Natural killer cell (primary cell): Measurements from ENCODE around the gene SRM. TPM values are rescaled to one million over a fixed set of nuclear protein-coding genes. Genes with fewer than 3 reads are reported as not detected.

ENCODE experiments used
- ATAC-seq, 3 donors: fragments of 150-1000 bp in 2 of 3; fragments of 200-7000 bp in 1 of 3; cut with Tn5 transposase; 1 replicate in 1 of 3; 2 replicates in 2 of 3; pipeline ENCODE4 v1.10.0; 2021; ENCODE audit warnings: mild to moderate bottlenecking in 2 of 3, moderate library complexity in 2 of 3
- DNase-seq, 2 donors: peaks; one replicate each; pipeline versions ENCODE4 v3.0.0 to v3.0.0-alpha.2; 2013 to 2021; ENCODE audit warnings: mixed read lengths in 1 of 2
- H3K27ac ChIP-seq: one replicate; pipeline ENCODE4 v1.5.1; 2013; ENCODE audit warnings: mild to moderate bottlenecking, low read length
- H3K27me3 ChIP-seq: one replicate; pipeline ENCODE4 v1.6.1; 2013; ENCODE audit warnings: low read length; ENCODE audit not compliant: control insufficient read depth, insufficient read depth
- H3K36me3 ChIP-seq: one replicate; pipeline ENCODE4 v1.6.1; 2013; ENCODE audit warnings: low read length; ENCODE audit not compliant: control insufficient read depth, insufficient read depth
- H3K4me1 ChIP-seq: one replicate; pipeline ENCODE4 v1.6.1; 2013; ENCODE audit warnings: low read length; ENCODE audit not compliant: control insufficient read depth, insufficient read depth
- H3K4me3 ChIP-seq: one replicate; pipeline ENCODE4 v1.5.1; 2013; ENCODE audit warnings: low read length
- H3K9me3 ChIP-seq: one replicate; pipeline ENCODE4 v1.6.1; 2013; ENCODE audit warnings: low read length; ENCODE audit not compliant: control insufficient read depth, insufficient read depth
- H3K27ac Mint-ChIP-seq, 2 donors: one replicate each; pipeline ENCODE4 v1.8.0; 2022; ENCODE audit warnings: mild to moderate bottlenecking in 2 of 2, mixed read lengths in 2 of 2, moderate library complexity in 1 of 2
- H3K27me3 Mint-ChIP-seq, 2 donors: one replicate each; pipeline ENCODE4 v1.8.0; 2022; ENCODE audit warnings: low read depth in 2 of 2, mixed read lengths in 2 of 2
- H3K36me3 Mint-ChIP-seq: one replicate; pipeline ENCODE4 v1.8.0; 2022; ENCODE audit warnings: mixed read lengths
- H3K4me1 Mint-ChIP-seq, 2 donors: one replicate each; pipeline ENCODE4 v1.8.0; 2022; ENCODE audit warnings: mixed read lengths in 2 of 2
- H3K4me3 Mint-ChIP-seq: one replicate; pipeline ENCODE4 v1.8.0; 2022; ENCODE audit warnings: mild to moderate bottlenecking, moderate library complexity, mixed read lengths
- H3K9me3 Mint-ChIP-seq, 2 donors: one replicate each; pipeline ENCODE4 v1.8.0; 2022; ENCODE audit warnings: mixed read lengths in 2 of 2
- WGBS: methylation state at CpG from one replicate; pipeline ENCODE4 v1.1.7; 2013; ENCODE audit warnings: missing lambda C conversion rate; ENCODE audit not compliant: insufficient coverage; 5-methylcytosine and 5-hydroxymethylcytosine counted together
- intact Hi-C: fragments of 100-400 bp; cut with micrococcal nuclease; formaldehyde crosslinking; loops from one replicate; pipeline ENCODE4 v1.14.2; 2022
- total RNA-seq, 4 donors: library from RNA; stranded (reverse); fragments of 120-200 nt in 1 of 4; gene quantifications; one replicate each; pipeline versions ENCODE4 v1.2.3 to v1.2.4, GENCODE V29; 2013 to 2022
- TF ChIP-seq, protein P1 (sequence below): fragments of 200-600 bp; IDR thresholded peaks from one replicate; pipeline ENCODE4 v1.8.0; 2022; ENCODE audit warnings: antibody characterized with exemption

SRM gene
- total RNA-seq, 3 donors from 2014 or later (not counting 1 experiment from before 2014, with no cell fraction given): 23.9 to 30.9 (median 29.2) TPM

DNA sequence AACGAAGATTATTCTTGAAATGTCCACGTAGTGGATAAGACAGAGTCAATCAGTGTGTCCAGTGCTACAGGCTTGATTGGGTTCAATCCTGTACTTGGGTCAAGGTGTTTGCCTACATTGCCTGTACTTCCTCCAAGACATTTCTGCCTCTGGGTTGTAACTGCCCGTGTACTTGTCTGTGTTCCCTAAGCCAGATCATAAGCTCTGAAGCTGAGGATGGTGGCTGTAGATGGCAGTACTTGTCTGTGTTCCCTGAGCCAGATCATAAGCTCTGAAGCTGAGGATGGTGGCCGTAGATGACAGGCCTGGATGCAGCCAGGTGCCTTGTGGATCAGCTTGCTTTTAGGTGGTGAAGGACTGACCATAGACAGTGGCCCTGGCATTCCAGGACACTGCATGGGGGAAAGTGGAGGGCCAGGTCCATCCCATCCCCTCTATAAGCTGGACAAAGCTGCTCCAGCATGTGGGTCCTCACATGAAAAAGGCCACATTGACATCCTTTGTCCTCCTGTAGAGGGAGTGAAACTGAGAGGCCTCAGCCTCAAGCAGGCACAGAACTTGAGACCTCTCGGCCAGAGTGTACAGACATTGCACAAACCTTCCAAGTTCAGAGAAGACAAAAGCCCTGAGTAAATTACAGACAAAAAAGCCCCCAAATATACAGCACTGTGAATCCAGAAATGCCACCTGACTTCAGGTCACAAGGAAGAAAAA, 2.0 kb upstream of the SRM start:
- intact Hi-C loops: loop anchor here (2.0 kb wide), 1 partner anchor 25 kb away; no protein-coding TSS in a partner anchor
- peak overlapping the region; percentile 28 for H3K27ac ChIP-seq

DNA sequence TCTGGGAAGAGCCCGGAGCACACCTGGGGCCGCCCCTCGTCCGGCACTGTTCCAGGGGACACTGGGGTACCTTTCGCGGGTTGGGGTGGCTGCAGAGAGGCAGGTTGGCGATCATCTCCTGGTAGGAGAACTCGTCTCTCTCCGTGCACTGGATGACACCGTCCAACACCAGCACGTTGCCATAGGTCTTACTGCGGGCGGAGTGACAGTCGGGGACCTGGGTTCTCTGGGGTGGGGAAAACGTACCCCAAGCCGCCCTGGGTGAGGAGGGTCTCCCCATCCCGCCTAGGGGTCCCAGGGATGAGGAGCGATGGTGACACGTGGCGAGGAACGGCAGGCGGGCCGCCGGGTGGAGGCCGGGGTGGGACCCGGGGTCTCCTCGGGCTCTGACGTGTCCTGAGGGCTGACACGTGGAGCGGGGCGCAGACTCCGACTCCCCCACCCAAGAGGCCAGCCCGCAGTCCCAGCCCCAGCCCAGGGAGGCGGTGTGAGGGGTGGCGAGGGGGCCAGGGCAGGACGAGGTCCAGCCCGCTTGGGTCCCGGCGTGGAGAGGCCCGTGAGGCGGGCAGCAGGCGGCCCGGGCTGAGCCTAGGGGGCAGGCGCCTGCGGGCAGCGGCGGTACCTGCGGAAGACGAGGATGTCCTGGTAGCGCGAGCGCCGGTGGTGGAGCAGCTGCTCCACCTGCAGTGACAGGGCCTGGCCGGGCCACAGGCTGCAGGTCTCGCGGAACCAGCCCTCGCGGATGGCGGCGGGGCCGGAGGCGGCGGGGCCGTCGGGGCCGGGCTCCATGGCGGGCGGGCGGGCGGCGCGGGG, 457 bp downstream of the SRM start:
- peak overlapping the region; percentile 34 to 90 for H3K27ac Mint-ChIP-seq
- H3K4me1 Mint-ChIP-seq: peaks cover 30 to 41% of the 10 kb centered on the region in 2 donors
- WGBS: 4% methylated on average over 71 of the region's 72 CpGs
- DNase-seq: peak in 1 of 2 donors; percentile 30
- H3K27me3 Mint-ChIP-seq: no peaks in the 10 kb centered on the region
- no peaks in the 10 kb centered on the region for H3K36me3 Mint-ChIP-seq
- peak overlapping the region; percentile 34 for H3K4me3 ChIP-seq
- no peaks in the 10 kb centered on the region for H3K27me3 ChIP-seq
- intact Hi-C loops: no loop called here
- TF ChIP-seq, protein P1, sequence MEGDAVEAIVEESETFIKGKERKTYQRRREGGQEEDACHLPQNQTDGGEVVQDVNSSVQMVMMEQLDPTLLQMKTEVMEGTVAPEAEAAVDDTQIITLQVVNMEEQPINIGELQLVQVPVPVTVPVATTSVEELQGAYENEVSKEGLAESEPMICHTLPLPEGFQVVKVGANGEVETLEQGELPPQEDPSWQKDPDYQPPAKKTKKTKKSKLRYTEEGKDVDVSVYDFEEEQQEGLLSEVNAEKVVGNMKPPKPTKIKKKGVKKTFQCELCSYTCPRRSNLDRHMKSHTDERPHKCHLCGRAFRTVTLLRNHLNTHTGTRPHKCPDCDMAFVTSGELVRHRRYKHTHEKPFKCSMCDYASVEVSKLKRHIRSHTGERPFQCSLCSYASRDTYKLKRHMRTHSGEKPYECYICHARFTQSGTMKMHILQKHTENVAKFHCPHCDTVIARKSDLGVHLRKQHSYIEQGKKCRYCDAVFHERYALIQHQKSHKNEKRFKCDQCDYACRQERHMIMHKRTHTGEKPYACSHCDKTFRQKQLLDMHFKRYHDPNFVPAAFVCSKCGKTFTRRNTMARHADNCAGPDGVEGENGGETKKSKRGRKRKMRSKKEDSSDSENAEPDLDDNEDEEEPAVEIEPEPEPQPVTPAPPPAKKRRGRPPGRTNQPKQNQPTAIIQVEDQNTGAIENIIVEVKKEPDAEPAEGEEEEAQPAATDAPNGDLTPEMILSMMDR: no peak
- H3K4me1 ChIP-seq: peaks cover 47% of the 10 kb centered on the region
- H3K36me3 ChIP-seq: peaks cover 6% of the 10 kb centered on the region
- no peaks in the 10 kb centered on the region for H3K9me3 ChIP-seq
- no peak overlapping the region for H3K27ac ChIP-seq
- no peaks in the 10 kb centered on the region for H3K9me3 Mint-ChIP-seq
- peak overlapping the region; percentile 91 for H3K4me3 Mint-ChIP-seq
- ATAC-seq: peak in 1 of 3 donors; percentile 2

More for the DNA sequence above, 2.0 kb upstream of the SRM start:
- Histone ChIP-seq H3K9me3 (no peaks in the 10 kb centered on the region), H3K4me3 (no peak overlapping the region), H3K4me1 (peaks cover 47% of the 10 kb centered on the region), H3K36me3 (peaks cover 20% of the 10 kb centered on the region), H3K27me3 (no peaks in the 10 kb centered on the region)
- 92% methylated on average over 5 of the region's 5 CpGs for WGBS
- DNase-seq (no peak), ATAC-seq (no peak)
- peak overlapping the region in 1 of 2 donors; percentile 90 for H3K27ac Mint-ChIP-seq
- TF ChIP-seq, protein P1: no peak
- H3K9me3 Mint-ChIP-seq: no peaks in the 10 kb centered on the region
- H3K27me3 Mint-ChIP-seq: no peaks in the 10 kb centered on the region
- H3K36me3 Mint-ChIP-seq: no peaks in the 10 kb centered on the region
- H3K4me3 Mint-ChIP-seq: peak overlapping the region; percentile 17
- peaks cover 30 to 41% of the 10 kb centered on the region in 2 donors for H3K4me1 Mint-ChIP-seq

DNA sequence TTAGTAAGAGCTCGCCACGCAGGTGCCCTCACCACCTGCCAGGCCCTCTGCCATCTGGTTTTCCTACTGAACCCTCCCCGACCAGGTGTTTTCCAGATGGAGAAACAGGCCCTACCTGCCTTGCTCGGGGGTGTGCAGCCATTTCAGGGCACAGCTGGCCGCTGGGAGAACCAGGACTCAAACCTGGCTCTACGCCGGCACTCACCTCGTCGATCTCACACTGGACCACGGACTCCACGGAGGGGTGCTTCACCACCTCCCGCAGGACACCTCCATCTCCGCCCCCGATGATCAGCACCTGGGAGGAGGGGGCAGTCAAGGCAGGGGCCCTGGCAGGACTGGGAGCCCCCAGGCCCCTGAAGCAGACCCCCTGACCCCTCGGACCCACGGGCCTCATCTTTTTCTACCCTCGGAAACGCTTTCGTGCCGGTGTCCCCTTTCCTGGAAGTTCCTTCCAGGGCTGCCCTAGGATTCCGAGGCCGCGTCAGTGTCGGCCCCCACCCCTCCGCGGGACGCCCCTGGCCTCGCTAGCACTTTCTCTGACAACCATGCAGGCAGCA, 1.1 kb downstream of the SRM start:
- peaks cover 30 to 41% of the 10 kb centered on the region in 2 donors for H3K4me1 Mint-ChIP-seq
- ATAC-seq: no peak
- H3K27ac Mint-ChIP-seq: peak overlapping the region; percentile 34 to 90
- no peaks in the 10 kb centered on the region for H3K27me3 Mint-ChIP-seq
- H3K27ac ChIP-seq: no peak overlapping the region
- H3K4me3 ChIP-seq: peak overlapping the region; percentile 34
- H3K4me3 Mint-ChIP-seq: peak overlapping the region; percentile 91
- no peaks in the 10 kb centered on the region for H3K27me3 ChIP-seq
- TF ChIP-seq, protein P1: no peak
- no peaks in the 10 kb centered on the region for H3K36me3 Mint-ChIP-seq
- intact Hi-C loops: no loop called here
- H3K4me1 ChIP-seq: peaks cover 44% of the 10 kb centered on the region
- 74% methylated on average over 28 of the region's 28 CpGs for WGBS
- H3K9me3 ChIP-seq: no peaks in the 10 kb centered on the region
- no peaks in the 10 kb centered on the region for H3K9me3 Mint-ChIP-seq
- H3K36me3 ChIP-seq: peaks cover 4% of the 10 kb centered on the region
- DNase-seq: no peak
